Fibroblast of villous mesenchyme (primary cell): ENCODE results near the gene TANGO2. TPM values are rescaled to one million over a fixed set of nuclear protein-coding genes. Genes with fewer than 3 reads are reported as not detected.

Experiments
- DNase-seq: peaks from one replicate; pipeline ENCODE4 v3.0.0-alpha.2; 2010; ENCODE audit warnings: low read depth
- H3K4me3 ChIP-seq: 2 replicates; pipeline ENCODE4 v1.5.1; 2011; ENCODE audit warnings: low read depth, mild to moderate bottlenecking, low read length
- total RNA-seq: library from RNA; depleted of rRNA; stranded (reverse); fragments of >200 nt; gene quantifications from 2 replicates; pipeline ENCODE4 v1.2.3, GENCODE V29; 2012
- TF ChIP-seq, protein P1 (sequence below): IDR thresholded peaks from 2 replicates; pipeline ENCODE4 v1.5.1; 2012; ENCODE audit warnings: low read depth, mild to moderate bottlenecking, low read length; ENCODE audit not compliant: insufficient read depth

TANGO2 gene
- total RNA-seq, 1 donor: 30.2 TPM

DNA sequence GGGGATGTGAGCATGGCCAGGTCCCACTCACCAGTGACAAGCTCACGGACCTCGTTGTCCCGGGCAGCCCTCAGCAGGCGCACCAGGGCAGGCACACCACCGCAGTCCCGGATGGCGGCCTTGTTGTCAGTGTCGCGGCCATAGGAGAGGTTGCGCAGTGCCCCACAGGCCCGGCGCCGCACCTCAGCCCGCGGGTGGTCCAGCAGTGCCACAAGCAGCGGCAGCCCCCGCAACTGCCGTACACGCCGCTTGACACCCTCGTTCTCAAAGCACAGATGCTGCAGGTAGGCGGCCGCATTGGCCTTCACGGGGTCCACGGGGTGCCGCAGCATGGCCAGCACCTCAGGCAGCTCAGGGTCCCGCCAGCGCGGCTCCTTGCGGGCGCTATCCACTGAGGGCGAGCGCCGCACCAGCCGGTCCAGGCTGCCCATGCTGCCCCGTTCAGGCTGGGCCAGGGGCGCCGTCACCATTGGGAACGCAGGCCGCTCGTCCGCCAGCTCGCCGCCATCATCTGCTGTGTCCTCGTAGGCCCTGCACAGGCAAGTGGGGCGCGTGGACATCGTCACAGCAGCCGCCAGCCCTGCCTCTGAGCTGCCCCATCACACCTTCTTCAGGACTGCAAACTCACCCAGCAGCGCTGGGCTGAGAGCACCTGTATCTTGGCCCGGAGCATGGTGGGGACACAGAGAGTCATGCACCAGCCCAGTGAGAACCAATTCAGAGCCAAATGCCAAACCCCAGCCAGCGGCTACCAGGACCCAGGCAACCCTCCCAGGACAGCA lies 41.0 kb upstream of the TANGO2 start:
- TF ChIP-seq, protein P1, sequence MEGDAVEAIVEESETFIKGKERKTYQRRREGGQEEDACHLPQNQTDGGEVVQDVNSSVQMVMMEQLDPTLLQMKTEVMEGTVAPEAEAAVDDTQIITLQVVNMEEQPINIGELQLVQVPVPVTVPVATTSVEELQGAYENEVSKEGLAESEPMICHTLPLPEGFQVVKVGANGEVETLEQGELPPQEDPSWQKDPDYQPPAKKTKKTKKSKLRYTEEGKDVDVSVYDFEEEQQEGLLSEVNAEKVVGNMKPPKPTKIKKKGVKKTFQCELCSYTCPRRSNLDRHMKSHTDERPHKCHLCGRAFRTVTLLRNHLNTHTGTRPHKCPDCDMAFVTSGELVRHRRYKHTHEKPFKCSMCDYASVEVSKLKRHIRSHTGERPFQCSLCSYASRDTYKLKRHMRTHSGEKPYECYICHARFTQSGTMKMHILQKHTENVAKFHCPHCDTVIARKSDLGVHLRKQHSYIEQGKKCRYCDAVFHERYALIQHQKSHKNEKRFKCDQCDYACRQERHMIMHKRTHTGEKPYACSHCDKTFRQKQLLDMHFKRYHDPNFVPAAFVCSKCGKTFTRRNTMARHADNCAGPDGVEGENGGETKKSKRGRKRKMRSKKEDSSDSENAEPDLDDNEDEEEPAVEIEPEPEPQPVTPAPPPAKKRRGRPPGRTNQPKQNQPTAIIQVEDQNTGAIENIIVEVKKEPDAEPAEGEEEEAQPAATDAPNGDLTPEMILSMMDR: no peak
- no peak overlapping the region for H3K4me3 ChIP-seq
- DNase-seq: no peak

GRCh38 chr22:19980766-19981165 lies 40.1 kb upstream of the TANGO2 start:
- no peak for DNase-seq
- TF ChIP-seq, protein P1: no peak
- H3K4me3 ChIP-seq: no peak overlapping the region

- no peak for DNase-seq
- no peak overlapping the region for H3K4me3 ChIP-seq
- TF ChIP-seq, protein P1: no peak
Measured at GRCh38 chr22:19981171-19981960, 39.5 kb upstream of the TANGO2 start.

GRCh38 chr22:19981961-19982920 lies 38.7 kb upstream of the TANGO2 start:
- DNase-seq: no peak
- H3K4me3 ChIP-seq: no peak overlapping the region
- TF ChIP-seq, protein P1: no peak

GRCh38 chr22:19982991-19983578 lies 37.8 kb upstream of the TANGO2 start:
- TF ChIP-seq, protein P1: no peak
- no peak for DNase-seq

DNA sequence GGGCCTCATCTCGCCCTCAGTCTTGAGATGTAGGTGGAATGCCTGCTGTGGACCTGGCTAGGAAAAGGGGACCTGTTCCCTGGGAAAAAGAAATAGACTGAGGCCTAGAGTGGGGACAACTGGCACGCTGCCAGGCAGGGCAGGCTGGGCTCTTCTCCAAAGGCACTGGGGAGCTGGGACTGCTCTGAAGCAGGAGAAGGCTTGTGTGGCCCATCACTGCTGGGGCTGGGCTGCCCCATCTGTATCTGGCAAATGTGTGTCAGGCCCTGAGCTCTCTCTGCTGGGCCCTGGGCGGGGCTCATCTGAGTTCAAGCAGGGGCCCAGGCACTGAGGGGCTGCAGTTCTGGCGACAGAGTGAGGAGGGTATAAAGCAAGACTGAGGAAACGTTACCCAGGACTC lies 37.2 kb upstream of the TANGO2 start:
- no peak for DNase-seq
- TF ChIP-seq, protein P1: no peak
- no peak overlapping the region for H3K4me3 ChIP-seq

More at GRCh38 chr22:19982991-19983578, 37.8 kb upstream of the TANGO2 start:
- H3K4me3 ChIP-seq: no peak overlapping the region
